HCT116 (cell line): Measurements from ENCODE around the gene SLC7A7. TPM values are rescaled to one million over a fixed set of nuclear protein-coding genes. Genes with fewer than 3 reads are reported as not detected.
A peak's percentile ranks its signal among the peaks of the same experiment; 100 is the strongest.

Experiments
- ATAC-seq: fragments of 200-7000 bp; cut with Tn5 transposase; 2 replicates; pipeline ENCODE4 v1.9.1; 2020; ENCODE audit warnings: mild to moderate bottlenecking, moderate library complexity
- BruUV-seq: library from RNA; stranded (reverse); fragments of 400-500 nt; replicated peaks from 2 replicates; lab custom pipeline; 2021; lab: Mats Ljungman, UMichigan
- CTCF ChIA-PET: fragments of 300-600 bp; sonication (Branson Sonifier 250); formaldehyde crosslinking; loops from one replicate; lab custom pipeline; 2021; ENCODE audit warnings: antibody characterized with exemption; lab: Charles Lee
- POLR2A ChIA-PET: fragments of 300-600, 350-600 bp; sonication (Branson Sonifier 250); formaldehyde crosslinking; loops from one replicate; lab custom pipeline; 2021; ENCODE audit warnings: antibody characterized with exemption; lab: Charles Lee
- RAD21 ChIA-PET, 2 experiments: fragments of 300-600 bp; sonication (Branson Sonifier 250); formaldehyde crosslinking; loops; one replicate each; lab custom pipeline; 2023; ENCODE audit warnings: low total read pairs in 2 of 2; ENCODE audit not compliant: uncharacterized antibody in 2 of 2, unreplicated experiment in 2 of 2, low non-redundant PET in 1 of 2; lab: Charles Lee
- DNase-seq: peaks from one replicate; pipeline ENCODE4 v3.0.0-alpha.2; 2010; ENCODE audit warnings: low read depth, low spot score
- H2AFZ ChIP-seq: fragments of 200-600 bp; shearing (Covaris generic), sonication (generic); 2 replicates; pipeline ENCODE4 v1.6.1; 2017; ENCODE audit warnings: low read depth, mixed run types, mixed read lengths, antibody characterized with exemption, low read length; ENCODE audit not compliant: poor library complexity, severe bottlenecking
- H3K27ac ChIP-seq: 2 replicates; pipeline ENCODE4 v1.5.1; 2012; ENCODE audit warnings: low read depth, low read length
- H3K27me3 ChIP-seq: fragments of 200-600 bp; sonication (generic); 2 replicates; pipeline ENCODE4 v1.6.1; 2016; ENCODE audit warnings: mixed run types, low read length, mixed read lengths; ENCODE audit not compliant: insufficient read depth
- H3K36me3 ChIP-seq, 2 experiments: fragments of 200-500 bp in 1 of 2; fragments of 200-600 bp in 1 of 2; sonication (Bioruptor generic) in 1 of 2; sonication (generic) in 1 of 2; 2 replicates each; pipeline versions ENCODE4 v1.5.1 to v1.6.1; 2014 to 2016; ENCODE audit warnings: low read length in 2 of 2, inconsistent platforms in 1 of 2, mixed read lengths in 1 of 2, mixed run types in 1 of 2; ENCODE audit not compliant: insufficient read depth in 2 of 2, control insufficient read depth in 1 of 2
- H3K4me1 ChIP-seq, 2 experiments: fragments of 200-600 bp in 1 of 2; sonication (generic) in 1 of 2; 2 replicates each; pipeline versions ENCODE4 v1.5.1 to v1.6.1; 2012 to 2017; ENCODE audit warnings: low read length in 2 of 2, inconsistent platforms in 1 of 2, mild to moderate bottlenecking in 1 of 2, mixed read lengths in 1 of 2, mixed run types in 1 of 2, moderate library complexity in 1 of 2; ENCODE audit not compliant: insufficient read depth in 2 of 2, control insufficient read depth in 1 of 2
- H3K4me2 ChIP-seq: fragments of 200-600 bp; sonication (generic); 2 replicates; pipeline ENCODE4 v1.6.1; 2017; ENCODE audit warnings: mixed run types, low read length, mixed read lengths
- H3K4me3 ChIP-seq, 2 experiments: fragments of 200-600 bp in 1 of 2; sonication (generic) in 1 of 2; replicated peaks in 1 of 2; 2 replicates each; pipeline ENCODE4 v1.5.1; 2011 to 2016; ENCODE audit warnings: low read length in 2 of 2, control low read depth in 1 of 2, low read depth in 1 of 2, mild to moderate bottlenecking in 1 of 2, mixed read lengths in 1 of 2, mixed run types in 1 of 2
- H3K79me2 ChIP-seq: fragments of 200-600 bp; sonication (generic); 2 replicates; pipeline ENCODE4 v1.6.1; 2017; ENCODE audit warnings: mild to moderate bottlenecking, mixed run types, low read length, moderate library complexity, mixed read lengths; ENCODE audit not compliant: insufficient read depth
- H3K9ac ChIP-seq: fragments of 200-600 bp; sonication (generic); 2 replicates; pipeline ENCODE4 v1.6.1; 2016; ENCODE audit warnings: low read length, mixed read lengths
- H3K9me2 ChIP-seq: fragments of 200-600 bp; sonication (generic), shearing (Covaris generic); 2 replicates; pipeline ENCODE4 v1.6.1; 2017; ENCODE audit warnings: mixed run types, mild to moderate bottlenecking, moderate library complexity; ENCODE audit not compliant: insufficient read depth
- H3K9me3 ChIP-seq, 2 experiments: fragments of 200-500 bp in 1 of 2; fragments of 200-600 bp in 1 of 2; sonication (Bioruptor generic) in 1 of 2; sonication (generic) in 1 of 2; 2 replicates each; pipeline ENCODE4 v1.6.1; 2014 to 2017; ENCODE audit warnings: low read length in 2 of 2, mixed read lengths in 2 of 2, inconsistent platforms in 1 of 2, low read depth in 1 of 2, mild to moderate bottlenecking in 1 of 2, mixed run types in 1 of 2, moderate library complexity in 1 of 2; ENCODE audit not compliant: control insufficient read depth in 1 of 2, insufficient read depth in 1 of 2
- H4K20me1 ChIP-seq: fragments of 200-600 bp; sonication (generic), shearing (Covaris generic); 2 replicates; pipeline ENCODE4 v1.6.1; 2017; ENCODE audit warnings: mixed run types, mild to moderate bottlenecking, moderate library complexity; ENCODE audit not compliant: insufficient read depth
- CBX3 ChIP-seq: IDR thresholded peaks from 2 replicates; pipeline ENCODE4 v1.6.1; 2012; ENCODE audit warnings: low read depth
- CEBPB ChIP-seq: IDR thresholded peaks from 2 replicates; pipeline ENCODE4 v1.6.1; 2012; ENCODE audit warnings: low read depth
- EGR1 ChIP-seq: IDR thresholded peaks from 2 replicates; pipeline ENCODE4 v1.6.1; 2012; ENCODE audit warnings: low read depth
- ELF1 ChIP-seq: IDR thresholded peaks from 2 replicates; pipeline ENCODE4 v1.6.1; 2012; ENCODE audit warnings: low read depth, borderline replicate concordance
- EZH2 ChIP-seq: fragments of 200-600 bp; sonication (generic); IDR thresholded peaks from 2 replicates; pipeline ENCODE4 v1.6.1; 2017; ENCODE audit warnings: antibody characterized with exemption, mixed run types
- EZH2phosphoT487 ChIP-seq: fragments of 200-600 bp; IDR thresholded peaks from 2 replicates; pipeline ENCODE4 v1.6.1; 2018; ENCODE audit warnings: antibody characterized with exemption, borderline replicate concordance
- FOSL1 ChIP-seq: IDR thresholded peaks from 2 replicates; pipeline ENCODE4 v1.6.1; 2012; ENCODE audit warnings: low read depth
- POLR2AphosphoS5 ChIP-seq: IDR thresholded peaks from 2 replicates; pipeline ENCODE4 v1.6.1; 2011; ENCODE audit warnings: mild to moderate bottlenecking, low read depth, low read length, moderate library complexity
- TCF7L2 ChIP-seq: IDR thresholded peaks from 2 replicates; pipeline ENCODE4 v1.7.0; 2011; ENCODE audit warnings: borderline replicate concordance, inconsistent platforms; ENCODE audit not compliant: insufficient read depth, insufficient read length; ENCODE audit errors: extremely low read depth
- ZFX ChIP-seq: fragments of 450-650 bp; IDR thresholded peaks from 2 replicates; pipeline ENCODE4 v1.6.1; 2017
- ZNF274 ChIP-seq: fragments of 200-500 bp; sonication (Bioruptor generic); IDR thresholded peaks from 2 replicates; pipeline ENCODE4 v1.6.1; 2014; ENCODE audit warnings: mild to moderate bottlenecking, low read depth, low read length, inconsistent platforms
- intact Hi-C: fragments of 100-400 bp; cut with micrococcal nuclease; formaldehyde crosslinking; loops from 2 replicates; pipeline ENCODE4 v1.10.0; 2022
- total RNA-seq: library from RNA; stranded (reverse); gene quantifications from one replicate; pipeline ENCODE4 v1.2.1, GENCODE V29; 2021; ENCODE audit not compliant: unreplicated experiment
- TF ChIP-seq, protein P1 (sequence below), 3 experiments: fragments of 200-600 bp in 1 of 3; sonication (generic) in 1 of 3; IDR thresholded peaks in 2 of 3; conservative IDR thresholded peaks in 1 of 3; 2 replicates each; pipeline ENCODE4 v1.5.1; 2012 to 2017; ENCODE audit warnings: low read depth in 2 of 3, low read length in 2 of 3, antibody characterized with exemption in 1 of 3, borderline replicate concordance in 1 of 3, control low read depth in 1 of 3, mild to moderate bottlenecking in 1 of 3, mixed read lengths in 1 of 3, mixed run types in 1 of 3, moderate library complexity in 1 of 3; ENCODE audit not compliant: insufficient read depth in 1 of 3
- TF ChIP-seq, protein P2 (sequence below): IDR thresholded peaks from 2 replicates; pipeline ENCODE4 v1.6.1; 2012
- TF ChIP-seq, protein P3 (sequence below): IDR thresholded peaks from 2 replicates; pipeline ENCODE4 v1.6.1; 2012; ENCODE audit warnings: low read depth

The SLC7A7 gene
- total RNA-seq, 1 experiment from 2014 or later, result 0.27 TPM

DNA sequence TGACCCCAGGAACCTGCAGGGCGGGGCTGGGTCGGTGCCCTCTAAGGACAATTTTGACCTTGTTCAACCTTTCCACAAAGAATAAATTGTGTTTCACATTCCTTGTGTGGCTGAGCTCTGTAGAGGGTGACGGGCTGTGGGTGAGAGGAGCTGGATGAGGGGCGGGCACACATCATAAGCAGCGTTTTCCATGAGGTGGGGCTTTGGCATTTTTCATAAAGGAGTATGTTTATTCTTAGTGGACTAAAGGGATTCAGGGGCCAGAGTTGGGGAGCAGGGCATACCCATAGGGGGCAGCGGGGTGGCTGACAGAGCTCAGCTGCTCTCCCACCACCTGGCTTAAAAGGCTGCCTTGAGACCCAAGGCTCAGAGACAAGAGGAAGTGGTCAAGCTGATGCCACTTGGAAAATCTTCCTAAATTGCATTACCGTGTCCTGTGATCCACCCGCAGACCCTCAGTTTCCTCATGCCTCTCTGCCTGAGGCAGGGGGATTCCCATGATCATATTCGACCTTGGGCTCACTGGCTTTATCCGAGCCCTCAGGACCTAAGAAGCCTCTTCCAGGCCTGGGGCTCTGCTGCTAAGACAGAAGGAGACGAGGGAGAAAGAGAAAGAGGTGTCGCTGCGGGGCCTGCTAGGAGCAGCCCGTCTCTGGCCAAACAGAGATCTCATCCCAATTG is 32.6 kb upstream of the SLC7A7 start:
- intact Hi-C loops, result no loop called here
- DNase-seq (no peak), ATAC-seq (no peak)
- Histone ChIP-seq H4K20me1 (no peaks in the 10 kb centered on the region), H3K4me2 (no peak overlapping the region), H3K9me2 (no peaks in the 10 kb centered on the region), H3K9ac (no peak overlapping the region), H3K9me3 (no peaks in the 10 kb centered on the region), H3K4me3 (no peak overlapping the region), H2AFZ (no peak overlapping the region), H3K27ac (no peak overlapping the region), H3K27me3 (no peaks in the 10 kb centered on the region), H3K79me2 (no peaks in the 10 kb centered on the region), H3K36me3 (no peaks in the 10 kb centered on the region), H3K4me1 (peaks cover 1 to 3% of the 10 kb centered on the region in 2 experiments; a peak in 2 of 4 replicates)
- TF ChIP-seq ELF1, result no peak
- TF ChIP-seq ZFX, result no peak
- no peak for TF ChIP-seq ZNF274
- TF ChIP-seq FOSL1, result no peak
- TF ChIP-seq, protein P1, sequence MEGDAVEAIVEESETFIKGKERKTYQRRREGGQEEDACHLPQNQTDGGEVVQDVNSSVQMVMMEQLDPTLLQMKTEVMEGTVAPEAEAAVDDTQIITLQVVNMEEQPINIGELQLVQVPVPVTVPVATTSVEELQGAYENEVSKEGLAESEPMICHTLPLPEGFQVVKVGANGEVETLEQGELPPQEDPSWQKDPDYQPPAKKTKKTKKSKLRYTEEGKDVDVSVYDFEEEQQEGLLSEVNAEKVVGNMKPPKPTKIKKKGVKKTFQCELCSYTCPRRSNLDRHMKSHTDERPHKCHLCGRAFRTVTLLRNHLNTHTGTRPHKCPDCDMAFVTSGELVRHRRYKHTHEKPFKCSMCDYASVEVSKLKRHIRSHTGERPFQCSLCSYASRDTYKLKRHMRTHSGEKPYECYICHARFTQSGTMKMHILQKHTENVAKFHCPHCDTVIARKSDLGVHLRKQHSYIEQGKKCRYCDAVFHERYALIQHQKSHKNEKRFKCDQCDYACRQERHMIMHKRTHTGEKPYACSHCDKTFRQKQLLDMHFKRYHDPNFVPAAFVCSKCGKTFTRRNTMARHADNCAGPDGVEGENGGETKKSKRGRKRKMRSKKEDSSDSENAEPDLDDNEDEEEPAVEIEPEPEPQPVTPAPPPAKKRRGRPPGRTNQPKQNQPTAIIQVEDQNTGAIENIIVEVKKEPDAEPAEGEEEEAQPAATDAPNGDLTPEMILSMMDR (IDR thresholded peaks at IDR 0.05 in 2 of 3, conservative IDR thresholded peaks at IDR 0.05 in 1 of 3; ENCODE audit: borderline replicate concordance in 1 of 3, insufficient read depth in 1 of 3, low read depth in 2 of 3, low read length in 2 of 3), result 0 out of 6 replicates have a peak, but pooled peaks of 1 of the 3 experiments have one; percentile 10
- BruUV-seq, result no TSS peak
- POLR2A ChIA-PET, result no interaction called here
- CTCF ChIA-PET, result interaction anchor here (1.7 kb wide), 1 partner anchor 24 kb away, joined by 3 read pairs; no protein-coding TSS in a partner anchor
- RAD21 ChIA-PET, result no interaction called here

DNA sequence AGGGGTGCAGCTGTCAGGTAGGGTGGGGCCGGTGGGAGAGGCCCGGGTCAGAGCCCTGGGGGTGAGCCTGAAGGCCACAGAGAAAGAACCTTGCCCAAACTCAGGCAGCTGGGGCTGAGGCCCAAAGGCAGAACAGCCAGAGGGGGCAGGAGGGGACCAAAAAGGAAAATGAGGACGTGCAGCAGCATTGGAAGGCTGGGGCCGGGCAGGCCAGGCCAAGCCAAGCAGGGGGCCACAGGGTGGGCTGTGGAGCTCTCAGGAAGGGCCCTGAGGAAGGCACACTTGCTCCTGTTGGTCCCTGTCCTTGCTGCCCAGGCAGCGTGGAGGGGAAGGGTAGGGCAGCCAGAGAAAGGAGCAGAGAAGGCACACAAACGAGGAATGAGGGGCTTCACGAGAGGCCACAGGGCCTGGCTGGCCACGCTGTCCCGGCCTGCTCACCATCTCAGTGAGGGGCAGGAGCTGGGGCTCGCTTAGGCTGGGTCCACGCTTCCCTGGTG is 31.6 kb upstream of the SLC7A7 start:
- no peak for DNase-seq
- no peaks in the 10 kb centered on the region for H3K27me3 ChIP-seq
- no peak overlapping the region for H3K27ac ChIP-seq
- CTCF ChIA-PET, result interaction anchor here (1.7 kb wide), 1 partner anchor 24 kb away, joined by 3 read pairs; no protein-coding TSS in a partner anchor
- H3K4me1 ChIP-seq, result no peaks in the 10 kb centered on the region
- H3K9me3 ChIP-seq, result no peaks in the 10 kb centered on the region
- H2AFZ ChIP-seq, result no peak overlapping the region
- no peaks in the 10 kb centered on the region for H3K79me2 ChIP-seq
- ATAC-seq, result no peak
- no TSS peak for BruUV-seq
- no peaks in the 10 kb centered on the region for H3K36me3 ChIP-seq
- POLR2A ChIA-PET, result no interaction called here
- RAD21 ChIA-PET, result no interaction called here
- H3K9ac ChIP-seq, result no peak overlapping the region
- no peaks in the 10 kb centered on the region for H4K20me1 ChIP-seq
- H3K9me2 ChIP-seq, result no peaks in the 10 kb centered on the region
- H3K4me2 ChIP-seq, result no peak overlapping the region
- intact Hi-C loops, result no loop called here
- H3K4me3 ChIP-seq, result no peak overlapping the region
- TF ChIP-seq EZH2 (no peak), TCF7L2 (no peak), CEBPB (no peak), EZH2phosphoT487 (no peak), POLR2AphosphoS5 (no peak), FOSL1 (no peak), EGR1 (no peak), ELF1 (no peak), CBX3 (no peak)
- TF ChIP-seq, protein P2, sequence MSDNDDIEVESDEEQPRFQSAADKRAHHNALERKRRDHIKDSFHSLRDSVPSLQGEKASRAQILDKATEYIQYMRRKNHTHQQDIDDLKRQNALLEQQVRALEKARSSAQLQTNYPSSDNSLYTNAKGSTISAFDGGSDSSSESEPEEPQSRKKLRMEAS, result no peak
- TF ChIP-seq, protein P3, sequence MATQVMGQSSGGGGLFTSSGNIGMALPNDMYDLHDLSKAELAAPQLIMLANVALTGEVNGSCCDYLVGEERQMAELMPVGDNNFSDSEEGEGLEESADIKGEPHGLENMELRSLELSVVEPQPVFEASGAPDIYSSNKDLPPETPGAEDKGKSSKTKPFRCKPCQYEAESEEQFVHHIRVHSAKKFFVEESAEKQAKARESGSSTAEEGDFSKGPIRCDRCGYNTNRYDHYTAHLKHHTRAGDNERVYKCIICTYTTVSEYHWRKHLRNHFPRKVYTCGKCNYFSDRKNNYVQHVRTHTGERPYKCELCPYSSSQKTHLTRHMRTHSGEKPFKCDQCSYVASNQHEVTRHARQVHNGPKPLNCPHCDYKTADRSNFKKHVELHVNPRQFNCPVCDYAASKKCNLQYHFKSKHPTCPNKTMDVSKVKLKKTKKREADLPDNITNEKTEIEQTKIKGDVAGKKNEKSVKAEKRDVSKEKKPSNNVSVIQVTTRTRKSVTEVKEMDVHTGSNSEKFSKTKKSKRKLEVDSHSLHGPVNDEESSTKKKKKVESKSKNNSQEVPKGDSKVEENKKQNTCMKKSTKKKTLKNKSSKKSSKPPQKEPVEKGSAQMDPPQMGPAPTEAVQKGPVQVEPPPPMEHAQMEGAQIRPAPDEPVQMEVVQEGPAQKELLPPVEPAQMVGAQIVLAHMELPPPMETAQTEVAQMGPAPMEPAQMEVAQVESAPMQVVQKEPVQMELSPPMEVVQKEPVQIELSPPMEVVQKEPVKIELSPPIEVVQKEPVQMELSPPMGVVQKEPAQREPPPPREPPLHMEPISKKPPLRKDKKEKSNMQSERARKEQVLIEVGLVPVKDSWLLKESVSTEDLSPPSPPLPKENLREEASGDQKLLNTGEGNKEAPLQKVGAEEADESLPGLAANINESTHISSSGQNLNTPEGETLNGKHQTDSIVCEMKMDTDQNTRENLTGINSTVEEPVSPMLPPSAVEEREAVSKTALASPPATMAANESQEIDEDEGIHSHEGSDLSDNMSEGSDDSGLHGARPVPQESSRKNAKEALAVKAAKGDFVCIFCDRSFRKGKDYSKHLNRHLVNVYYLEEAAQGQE, result no peak
